NCI-H1436 treated with DMSO at 0.1 percent for 48 hours (cell line): ENCODE data around the gene PRPS1L1.

Experiments
- DNase-seq: peaks from one replicate; lab custom pipeline; 2025; lab: John Stamatoyannopoulos, UW

Gene PRPS1L1

GRCh38 chr7:18027628-18028027 is at the start of gene PRPS1L1:
PRPS1L1 (minus strand) TSS chr7:18027846.
- DNase-seq, result no peak

- no peak for DNase-seq
Measured at GRCh38 chr7:18076461-18076860, 48.8 kb upstream of the PRPS1L1 start.

GRCh38 chr7:18068745-18069144 is 41.1 kb upstream of the PRPS1L1 start:
- no peak for DNase-seq

- no peak for DNase-seq
Measured at GRCh38 chr7:18064242-18064838, 36.7 kb upstream of the PRPS1L1 start.

- no peak for DNase-seq
Measured at GRCh38 chr7:18063149-18063901, 35.7 kb upstream of the PRPS1L1 start.

GRCh38 chr7:18059171-18059570 is 31.5 kb upstream of the PRPS1L1 start:
- no peak for DNase-seq

GRCh38 chr7:18053941-18054340 is 26.3 kb upstream of the PRPS1L1 start:
- DNase-seq, result no peak

GRCh38 chr7:18053177-18053928 is 25.7 kb upstream of the PRPS1L1 start:
- DNase-seq, result no peak

- DNase-seq, result no peak
Measured at GRCh38 chr7:18049262-18049661, 21.6 kb upstream of the PRPS1L1 start.

GRCh38 chr7:18046601-18047000 is 19.0 kb upstream of the PRPS1L1 start:
- DNase-seq, result no peak

- DNase-seq, result no peak
Measured at GRCh38 chr7:18045171-18045570, 17.5 kb upstream of the PRPS1L1 start.

GRCh38 chr7:18041191-18041590 is 13.5 kb upstream of the PRPS1L1 start:
- no peak for DNase-seq

- no peak for DNase-seq
Measured at GRCh38 chr7:18040196-18040595, 12.6 kb upstream of the PRPS1L1 start.

- no peak for DNase-seq
Measured at GRCh38 chr7:18038382-18038781, 10.7 kb upstream of the PRPS1L1 start.

GRCh38 chr7:18037609-18038008 is 10.0 kb upstream of the PRPS1L1 start:
- DNase-seq, result no peak

GRCh38 chr7:18036783-18037182 is 9.1 kb upstream of the PRPS1L1 start:
- no peak for DNase-seq

GRCh38 chr7:18030758-18031157 is 3.1 kb upstream of the PRPS1L1 start:
- DNase-seq, result no peak

GRCh38 chr7:18020138-18020715 is 7.4 kb downstream of the PRPS1L1 start:
- no peak for DNase-seq

- no peak for DNase-seq
Measured at GRCh38 chr7:18019555-18019954, 8.1 kb downstream of the PRPS1L1 start.

GRCh38 chr7:18018296-18019215 is 9.1 kb downstream of the PRPS1L1 start:
- DNase-seq, result no peak
